Measurements from ENCODE around the gene MAP3K1. TPM values are rescaled to one million over a fixed set of nuclear protein-coding genes. Genes with fewer than 3 reads are reported as not detected.

Gene MAP3K1
- total RNA-seq, 1 donor from 2014 or later = 20.0 TPM

DNA sequence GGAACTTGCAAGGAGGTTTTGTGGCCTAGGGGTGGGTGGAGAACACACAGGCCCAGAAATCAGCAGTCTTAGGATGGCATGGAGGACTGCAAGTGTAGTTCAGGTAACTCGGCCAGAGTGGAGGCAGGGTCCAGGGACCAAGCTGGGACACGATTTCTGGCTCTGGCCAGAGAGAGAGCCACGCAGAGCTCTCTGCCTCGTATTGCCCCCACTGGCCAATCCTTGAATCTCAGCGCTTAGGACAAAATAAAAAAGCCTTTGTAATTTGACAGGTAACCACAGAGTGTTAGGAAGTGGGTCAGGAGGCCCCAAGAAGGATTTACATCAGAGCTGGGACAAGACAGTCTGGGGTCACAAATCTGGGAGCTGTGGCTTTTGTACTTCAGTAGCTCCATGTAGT lies 11.7 kb downstream of the MAP3K1 start:
- peak; percentile 58 for TF ChIP-seq CTCF (IDR thresholded peaks at IDR 0.05; ENCODE audit: unreplicated experiment)
- Mint-ChIP-seq H3K27ac (no peak overlapping the region), H3K4me1 (ENCODE audit: low read depth) (peaks cover 27% of the 10 kb centered on the region)

DNA sequence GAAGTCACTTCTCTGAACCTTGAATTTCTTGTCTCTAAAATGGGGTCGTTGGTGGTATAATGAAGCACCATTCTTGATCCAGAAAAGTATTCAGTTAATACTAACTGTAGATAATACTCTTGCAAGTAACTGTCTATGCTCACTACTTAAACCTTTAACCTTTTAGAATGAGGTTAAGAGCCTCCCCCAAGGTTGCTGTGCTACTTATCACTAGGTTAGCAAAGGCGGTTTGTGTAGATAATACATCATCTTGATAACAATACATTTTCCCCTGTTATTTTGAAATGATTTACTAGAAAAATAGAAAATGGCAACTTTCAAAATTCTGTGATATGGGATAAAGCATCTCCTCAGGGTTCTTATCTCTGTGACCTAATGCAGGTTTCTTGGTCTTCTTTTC lies 12.6 kb downstream of the MAP3K1 start:
- H3K9me3 Mint-ChIP-seq (ENCODE audit: low read depth) = no peaks in the 10 kb centered on the region
- H3K36me3 Mint-ChIP-seq (ENCODE audit: insufficient read depth) = no peaks in the 10 kb centered on the region
- DNase-seq (ENCODE audit: low spot score, unreplicated experiment) = no peak
- H3K27ac Mint-ChIP-seq = no peak overlapping the region
- H3K27me3 Mint-ChIP-seq = peaks cover 5% of the 10 kb centered on the region
- H3K4me1 Mint-ChIP-seq (ENCODE audit: low read depth) = peaks cover 27% of the 10 kb centered on the region
- TF ChIP-seq CTCF (IDR thresholded peaks at IDR 0.05; ENCODE audit: unreplicated experiment) = no peak
- no peak overlapping the region for H3K4me3 Mint-ChIP-seq (ENCODE audit: low read depth)

More for the DNA sequence above, 11.7 kb downstream of the MAP3K1 start:
- no peak overlapping the region for H3K4me3 Mint-ChIP-seq (ENCODE audit: low read depth)
- peaks cover 5% of the 10 kb centered on the region for H3K27me3 Mint-ChIP-seq
- H3K9me3 Mint-ChIP-seq (ENCODE audit: low read depth) = no peaks in the 10 kb centered on the region
- peaks cover 2% of the 10 kb centered on the region for H3K36me3 Mint-ChIP-seq (ENCODE audit: insufficient read depth)
- DNase-seq (ENCODE audit: low spot score, unreplicated experiment) = no peak

GRCh38 chr5:56829137-56829908 lies 14.0 kb downstream of the MAP3K1 start:
- Mint-ChIP-seq H3K9me3 (ENCODE audit: low read depth) (no peaks in the 10 kb centered on the region), H3K4me3 (ENCODE audit: low read depth) (no peak overlapping the region), H3K36me3 (ENCODE audit: insufficient read depth) (no peaks in the 10 kb centered on the region), H3K27me3 (peaks cover 5% of the 10 kb centered on the region), H3K4me1 (ENCODE audit: low read depth) (peaks cover 35% of the 10 kb centered on the region), H3K27ac (no peak overlapping the region)
- TF ChIP-seq CTCF (IDR thresholded peaks at IDR 0.05; ENCODE audit: unreplicated experiment) = no peak
- no peak for DNase-seq (ENCODE audit: low spot score, unreplicated experiment)

GRCh38 chr5:56831773-56832172 lies 16.4 kb downstream of the MAP3K1 start:
- Mint-ChIP-seq H3K36me3 (ENCODE audit: insufficient read depth) (no peaks in the 10 kb centered on the region), H3K4me3 (ENCODE audit: low read depth) (no peak overlapping the region), H3K27ac (no peak overlapping the region), H3K9me3 (ENCODE audit: low read depth) (no peaks in the 10 kb centered on the region), H3K27me3 (peaks cover 10% of the 10 kb centered on the region), H3K4me1 (ENCODE audit: low read depth) (peaks cover 38% of the 10 kb centered on the region)
- DNase-seq (ENCODE audit: low spot score, unreplicated experiment) = no peak
- no peak for TF ChIP-seq CTCF (IDR thresholded peaks at IDR 0.05; ENCODE audit: unreplicated experiment)

- Mint-ChIP-seq H3K27ac (no peak overlapping the region), H3K9me3 (ENCODE audit: low read depth) (no peaks in the 10 kb centered on the region), H3K36me3 (ENCODE audit: insufficient read depth) (no peaks in the 10 kb centered on the region), H3K27me3 (peaks cover 10% of the 10 kb centered on the region), H3K4me3 (ENCODE audit: low read depth) (no peak overlapping the region), H3K4me1 (ENCODE audit: low read depth) (peaks cover 43% of the 10 kb centered on the region)
- DNase-seq (ENCODE audit: low spot score, unreplicated experiment) = no peak
- TF ChIP-seq CTCF (IDR thresholded peaks at IDR 0.05; ENCODE audit: unreplicated experiment) = no peak
Measured at GRCh38 chr5:56833325-56833724, 18.0 kb downstream of the MAP3K1 start.
